GM18499 (cell line): Measurements from ENCODE around the gene SIGLEC15.
"Not testable (repeated sequence)": the region's sequence is repeated elsewhere in the genome, so short reads cannot be mapped to it uniquely, and the experiment has no call there.

Experiments used
- ATAC-seq: cut with Tn5 transposase; IDR thresholded peaks from one replicate; pipeline ENCODE4 v1.9.1; 2021; ENCODE audit warnings: moderate number of reproducible peaks; ENCODE audit not compliant: insufficient read depth, unreplicated experiment

Gene SIGLEC15

GRCh38 chr18:45817543-45817942 lies 7.9 kb upstream of the SIGLEC15 start:
- no peak for ATAC-seq

GRCh38 chr18:45818765-45819164 lies 6.7 kb upstream of the SIGLEC15 start:
- ATAC-seq, result not testable (repeated sequence)

- no peak for ATAC-seq
Measured at GRCh38 chr18:45820106-45820745, 5.2 kb upstream of the SIGLEC15 start.

- no peak for ATAC-seq
Measured at GRCh38 chr18:45821026-45821425, 4.4 kb upstream of the SIGLEC15 start.

- no peak for ATAC-seq
Measured at GRCh38 chr18:45821711-45822110, 3.8 kb upstream of the SIGLEC15 start.

- ATAC-seq, result no peak
Measured at GRCh38 chr18:45826084-45826483, 609 bp downstream of the SIGLEC15 start.

GRCh38 chr18:45826716-45827115 lies 1.2 kb downstream of the SIGLEC15 start:
- not testable (repeated sequence) for ATAC-seq

GRCh38 chr18:45828917-45829811 lies 3.7 kb downstream of the SIGLEC15 start:
- ATAC-seq, result no peak

- ATAC-seq, result no peak
Measured at GRCh38 chr18:45829855-45830254, 4.4 kb downstream of the SIGLEC15 start.

- no peak for ATAC-seq
Measured at GRCh38 chr18:45830917-45831316, 5.4 kb downstream of the SIGLEC15 start.

- no peak for ATAC-seq
Measured at GRCh38 chr18:45833846-45834245, 8.4 kb downstream of the SIGLEC15 start.

- no peak for ATAC-seq
Measured at GRCh38 chr18:45834306-45834705, 8.8 kb downstream of the SIGLEC15 start.

- ATAC-seq, result no peak
Measured at GRCh38 chr18:45835057-45835636, 9.7 kb downstream of the SIGLEC15 start.

GRCh38 chr18:45836242-45837205 lies 11.0 kb downstream of the SIGLEC15 start:
- no peak for ATAC-seq

GRCh38 chr18:45837283-45838070 lies 12.0 kb downstream of the SIGLEC15 start:
- no peak for ATAC-seq

- ATAC-seq, result no peak
Measured at GRCh38 chr18:45838302-45839070, 13.0 kb downstream of the SIGLEC15 start.

- no peak for ATAC-seq
Measured at GRCh38 chr18:45839414-45840395, 14.2 kb downstream of the SIGLEC15 start.
